ENCODE data around the gene STRADA. TPM values are rescaled to one million over a fixed set of nuclear protein-coding genes. Genes with fewer than 3 reads are reported as not detected.
A peak's percentile ranks its signal among the peaks of the same experiment; 100 is the strongest.

STRADA gene
- total RNA-seq, 1 donor from 2014 or later: 30.2 TPM

DNA sequence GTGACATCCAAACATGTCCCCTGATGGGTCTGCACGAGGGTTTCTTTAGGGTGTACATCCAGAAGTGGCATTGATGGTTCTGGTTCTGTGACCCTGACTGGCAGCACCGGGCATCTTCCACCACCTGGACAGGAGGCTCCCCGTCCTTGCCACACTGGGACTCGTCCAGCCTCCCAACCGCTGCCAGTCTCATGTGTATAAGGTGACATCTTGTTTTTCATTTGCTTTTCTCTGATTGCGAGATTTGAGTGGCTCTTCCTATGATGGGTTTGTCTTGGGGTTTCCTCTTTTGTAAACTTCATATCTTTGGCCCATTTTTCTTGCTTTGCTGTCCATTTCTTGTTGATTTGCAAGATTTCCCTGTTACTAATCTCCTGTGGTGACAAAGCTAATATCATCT is 32.5 kb downstream of the STRADA start:
- H3K36me3 ChIP-seq: peaks cover 78% of the 10 kb centered on the region
- intact Hi-C loops (cut with DNase I): no loop called here
- no peaks in the 10 kb centered on the region for H3K27me3 ChIP-seq
- ATAC-seq (no peak), DNase-seq (no peak)
- H3K4me1 ChIP-seq: peaks cover 6% of the 10 kb centered on the region
- H3K4me3 ChIP-seq: no peak overlapping the region
- H3K9me3 ChIP-seq: no peaks in the 10 kb centered on the region
- TF ChIP-seq, protein P1, sequence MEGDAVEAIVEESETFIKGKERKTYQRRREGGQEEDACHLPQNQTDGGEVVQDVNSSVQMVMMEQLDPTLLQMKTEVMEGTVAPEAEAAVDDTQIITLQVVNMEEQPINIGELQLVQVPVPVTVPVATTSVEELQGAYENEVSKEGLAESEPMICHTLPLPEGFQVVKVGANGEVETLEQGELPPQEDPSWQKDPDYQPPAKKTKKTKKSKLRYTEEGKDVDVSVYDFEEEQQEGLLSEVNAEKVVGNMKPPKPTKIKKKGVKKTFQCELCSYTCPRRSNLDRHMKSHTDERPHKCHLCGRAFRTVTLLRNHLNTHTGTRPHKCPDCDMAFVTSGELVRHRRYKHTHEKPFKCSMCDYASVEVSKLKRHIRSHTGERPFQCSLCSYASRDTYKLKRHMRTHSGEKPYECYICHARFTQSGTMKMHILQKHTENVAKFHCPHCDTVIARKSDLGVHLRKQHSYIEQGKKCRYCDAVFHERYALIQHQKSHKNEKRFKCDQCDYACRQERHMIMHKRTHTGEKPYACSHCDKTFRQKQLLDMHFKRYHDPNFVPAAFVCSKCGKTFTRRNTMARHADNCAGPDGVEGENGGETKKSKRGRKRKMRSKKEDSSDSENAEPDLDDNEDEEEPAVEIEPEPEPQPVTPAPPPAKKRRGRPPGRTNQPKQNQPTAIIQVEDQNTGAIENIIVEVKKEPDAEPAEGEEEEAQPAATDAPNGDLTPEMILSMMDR (IDR thresholded peaks at IDR 0.05): no peak
- no peak overlapping the region for H3K27ac ChIP-seq

DNA sequence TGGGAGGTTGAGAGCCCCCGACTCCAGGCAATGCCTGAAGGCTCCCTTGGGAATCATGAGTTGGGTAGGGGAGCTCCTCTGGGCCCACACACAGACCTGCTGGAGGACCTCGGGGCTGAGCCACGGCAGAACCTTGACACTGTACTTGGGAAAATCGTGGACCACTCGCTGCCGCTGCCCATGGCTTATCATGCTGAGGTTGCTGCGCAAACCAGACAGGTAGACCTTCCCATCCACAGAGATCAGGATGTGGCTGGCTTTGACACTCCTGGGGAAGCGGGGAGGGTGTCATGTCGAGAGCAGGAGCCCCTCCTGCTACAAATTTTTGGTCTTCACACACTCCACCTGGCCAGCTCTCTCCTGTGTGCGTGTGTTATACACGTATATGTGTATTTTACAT is 34.4 kb downstream of the STRADA start:
- intact Hi-C loops (cut with DNase I): no loop called here
- DNase-seq (peak; percentile 48), ATAC-seq (no peak)
- Histone ChIP-seq H3K36me3 (peaks cover 73% of the 10 kb centered on the region), H3K9me3 (no peaks in the 10 kb centered on the region), H3K27me3 (no peaks in the 10 kb centered on the region), H3K4me1 (peaks cover 10% of the 10 kb centered on the region), H3K4me3 (no peak overlapping the region), H3K27ac (no peak overlapping the region)
- TF ChIP-seq, protein P1 (IDR thresholded peaks at IDR 0.05): no peak

DNA sequence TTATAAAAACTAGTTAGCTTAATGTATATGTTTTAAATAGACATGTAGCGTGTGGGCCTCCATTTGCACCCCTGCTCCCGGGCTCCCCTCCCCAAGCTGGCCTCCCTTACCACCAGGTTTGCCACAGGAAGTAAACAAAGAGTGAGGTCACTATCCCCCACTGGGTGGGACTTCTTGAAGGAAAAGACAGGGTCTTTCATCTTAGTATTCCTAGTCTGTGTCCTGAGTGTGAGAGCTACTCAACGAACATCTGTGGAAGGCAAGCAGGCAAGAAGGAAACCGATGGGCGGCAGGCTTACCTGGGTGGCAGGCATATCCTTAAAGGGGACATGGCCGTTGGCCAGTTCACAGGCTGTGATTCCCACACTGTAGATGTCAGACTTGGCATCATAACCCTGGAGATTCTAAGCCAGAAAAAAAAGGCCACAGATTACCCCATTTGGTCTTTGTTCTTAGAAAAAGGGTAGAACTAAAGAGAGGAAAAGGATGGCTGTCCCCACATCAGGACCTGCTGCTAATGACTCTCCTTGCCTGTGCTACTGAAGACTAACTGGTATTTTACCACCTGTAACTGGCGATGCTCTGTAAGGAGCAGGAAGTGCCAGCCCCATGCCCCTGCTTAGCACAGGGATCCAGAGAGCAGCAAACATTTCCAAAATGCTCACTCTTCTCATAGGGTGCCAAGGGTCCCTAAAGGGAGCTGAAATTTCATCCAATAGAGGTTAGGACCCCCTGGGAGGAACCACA is 35.1 kb downstream of the STRADA start:
- DNase-seq: peak; percentile 30
- TF ChIP-seq, protein P1 (IDR thresholded peaks at IDR 0.05): no peak
- no peak for ATAC-seq
- Histone ChIP-seq H3K4me3 (no peak overlapping the region), H3K27ac (no peak overlapping the region), H3K36me3 (peaks cover 67% of the 10 kb centered on the region), H3K9me3 (no peaks in the 10 kb centered on the region), H3K4me1 (peaks cover 11% of the 10 kb centered on the region), H3K27me3 (no peaks in the 10 kb centered on the region)
- intact Hi-C loops (cut with DNase I): no loop called here

DNA sequence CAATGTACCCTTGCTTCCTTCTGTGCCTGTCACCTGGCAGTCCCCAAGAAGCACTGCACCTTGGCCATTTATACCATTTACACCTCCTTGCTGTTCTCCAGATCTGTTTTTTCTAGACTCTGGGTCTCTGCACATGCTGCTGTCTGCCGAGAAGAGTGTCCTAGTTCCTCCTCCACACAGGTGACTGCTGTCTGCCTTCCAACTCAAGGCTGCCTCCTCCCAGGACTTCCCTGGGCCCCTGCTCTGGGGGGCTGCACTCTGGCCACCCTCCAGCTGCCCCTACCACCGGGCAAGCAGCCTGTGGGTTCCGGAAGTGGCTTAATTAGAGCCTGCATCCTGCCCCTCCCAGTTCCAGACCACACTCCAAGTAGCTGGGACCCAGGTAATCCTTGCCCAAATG is 35.9 kb downstream of the STRADA start:
- Histone ChIP-seq H3K36me3 (peaks cover 58% of the 10 kb centered on the region), H3K4me3 (no peak overlapping the region), H3K4me1 (peaks cover 17% of the 10 kb centered on the region), H3K27me3 (no peaks in the 10 kb centered on the region), H3K27ac (no peak overlapping the region), H3K9me3 (no peaks in the 10 kb centered on the region)
- TF ChIP-seq, protein P1 (IDR thresholded peaks at IDR 0.05): no peak
- DNase-seq: no peak
- no peak for ATAC-seq
- intact Hi-C loops (cut with DNase I): no loop called here

DNA sequence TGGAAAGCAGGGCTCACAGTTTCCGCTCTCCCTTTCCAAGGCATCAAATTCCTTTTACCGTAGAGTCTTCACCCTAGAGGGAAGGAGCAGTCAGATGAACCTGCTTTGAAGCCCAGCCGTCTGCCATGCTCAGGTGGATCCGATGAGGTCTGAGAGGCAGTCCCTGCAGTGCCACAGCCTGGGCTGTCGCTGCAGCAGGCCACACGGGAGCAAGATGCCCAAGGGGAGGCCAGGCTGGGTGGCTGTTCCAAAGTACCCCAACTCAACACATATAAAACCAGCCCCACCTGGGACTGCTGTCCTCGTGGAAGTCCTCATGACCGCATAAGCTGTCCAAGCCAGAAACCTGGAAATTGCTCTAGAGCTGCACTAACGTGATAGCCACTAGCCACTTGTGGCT is 36.8 kb downstream of the STRADA start:
- Histone ChIP-seq H3K4me1 (peaks cover 17% of the 10 kb centered on the region), H3K36me3 (peaks cover 50% of the 10 kb centered on the region), H3K9me3 (no peaks in the 10 kb centered on the region), H3K4me3 (no peak overlapping the region), H3K27ac (no peak overlapping the region), H3K27me3 (no peaks in the 10 kb centered on the region)
- DNase-seq (no peak), ATAC-seq (no peak)
- TF ChIP-seq, protein P1 (IDR thresholded peaks at IDR 0.05): no peak
- intact Hi-C loops (cut with DNase I): no loop called here

DNA sequence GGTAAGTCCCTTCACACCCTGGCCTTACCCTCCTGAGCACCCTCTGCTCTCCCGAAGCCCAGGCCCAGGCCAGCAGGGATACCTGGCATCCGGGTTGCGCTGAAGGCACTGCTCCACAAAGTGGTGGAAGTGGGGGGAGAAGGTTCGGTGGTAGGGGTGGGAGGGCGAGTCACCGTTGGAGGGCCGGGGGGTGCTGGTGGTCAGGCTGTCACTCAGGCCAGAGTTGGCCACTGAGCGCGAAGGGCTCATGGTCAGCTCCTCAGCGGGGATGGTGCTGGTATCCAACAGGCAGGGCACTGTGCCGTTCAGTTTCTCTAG is 37.4 kb downstream of the STRADA start:
- Histone ChIP-seq H3K27me3 (no peaks in the 10 kb centered on the region), H3K4me1 (peaks cover 19% of the 10 kb centered on the region), H3K27ac (no peak overlapping the region), H3K4me3 (no peak overlapping the region), H3K36me3 (peaks cover 44% of the 10 kb centered on the region), H3K9me3 (no peaks in the 10 kb centered on the region)
- TF ChIP-seq, protein P1 (IDR thresholded peaks at IDR 0.05): no peak
- ATAC-seq: no peak
- DNase-seq: no peak
- intact Hi-C loops (cut with DNase I): no loop called here
